IPS-20b (cell line): ENCODE measurements around the gene MARK4.
"Not testable (repeated sequence)": the region's sequence is repeated elsewhere in the genome, so short reads cannot be mapped to it uniquely, and the experiment has no call there.

Experiments
- H3K27ac ChIP-seq: one replicate; pipeline ENCODE4 v1.5.1; 2013; ENCODE audit warnings: low read length
- H3K27me3 ChIP-seq: 2 replicates; pipeline ENCODE4 v1.6.1; 2013; ENCODE audit warnings: mild to moderate bottlenecking, low read length, inconsistent platforms; ENCODE audit not compliant: insufficient read depth
- H3K36me3 ChIP-seq: 2 replicates; pipeline ENCODE4 v1.6.1; 2013; ENCODE audit warnings: low read depth, mild to moderate bottlenecking, inconsistent platforms, low read length, moderate library complexity; ENCODE audit not compliant: insufficient read depth
- H3K4me1 ChIP-seq: 2 replicates; pipeline ENCODE4 v1.6.1; 2013; ENCODE audit warnings: mild to moderate bottlenecking, control low read depth, inconsistent platforms, low read length, moderate library complexity; ENCODE audit not compliant: insufficient read depth
- H3K4me3 ChIP-seq: 2 replicates; pipeline ENCODE4 v1.5.1; 2013; ENCODE audit warnings: mild to moderate bottlenecking, low read length, inconsistent platforms
- H3K9ac ChIP-seq: 2 replicates; pipeline ENCODE4 v1.6.1; 2013; ENCODE audit warnings: low read depth, mild to moderate bottlenecking, inconsistent platforms, low read length, moderate library complexity
- H3K9me3 ChIP-seq: 2 replicates; pipeline ENCODE4 v1.6.1; 2013; ENCODE audit warnings: mild to moderate bottlenecking, low read depth, low read length, inconsistent platforms; ENCODE audit not compliant: insufficient read depth

MARK4 gene

DNA sequence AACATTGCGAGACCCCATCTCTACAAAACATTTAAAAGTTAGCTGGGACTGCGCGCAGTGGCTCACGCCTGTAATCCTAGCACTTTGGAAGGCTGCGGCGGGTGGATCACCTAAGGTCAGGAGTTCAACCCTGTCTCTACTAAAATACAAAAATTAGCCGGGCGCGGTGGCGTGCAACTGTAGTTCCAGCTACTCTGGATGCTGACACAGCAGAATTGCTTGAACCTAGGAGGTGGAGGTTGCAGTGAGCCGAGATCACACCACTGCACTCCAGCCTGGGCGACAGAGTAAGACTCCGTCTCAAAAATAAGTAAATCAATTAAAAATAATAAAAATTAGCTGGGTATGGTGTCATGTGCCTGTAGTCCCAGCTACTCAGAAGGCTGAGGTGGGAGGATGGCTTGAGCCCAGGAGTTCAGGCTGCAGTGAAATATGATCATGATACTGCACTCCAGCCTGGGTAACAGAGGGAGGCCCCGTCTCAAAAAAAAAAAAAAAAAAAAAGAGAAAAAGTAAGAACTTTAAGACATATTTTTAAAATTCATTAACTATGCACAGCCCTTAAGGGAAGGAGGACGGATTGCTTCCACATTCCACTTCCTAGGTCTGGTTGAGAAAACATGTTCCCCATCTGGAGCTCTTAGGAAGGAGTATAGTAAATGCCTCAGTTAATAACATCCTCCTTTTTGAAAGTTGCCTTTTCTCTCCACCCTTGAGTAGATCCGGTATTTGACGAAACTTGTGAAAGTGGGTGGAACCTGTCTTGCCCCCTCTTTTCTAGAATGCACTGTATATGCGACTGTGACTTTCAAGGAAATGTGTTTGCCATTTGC, 31.9 kb upstream of the MARK4 start:
- Histone ChIP-seq H3K9ac (no peak overlapping the region), H3K4me1 (peaks cover 6% of the 10 kb centered on the region; the same call in 1 of the 2 replicates), H3K36me3 (no peaks in the 10 kb centered on the region), H3K27ac (no peak overlapping the region), H3K9me3 (no peaks in the 10 kb centered on the region), H3K4me3 (no peak overlapping the region), H3K27me3 (peaks cover 73% of the 10 kb centered on the region)

DNA sequence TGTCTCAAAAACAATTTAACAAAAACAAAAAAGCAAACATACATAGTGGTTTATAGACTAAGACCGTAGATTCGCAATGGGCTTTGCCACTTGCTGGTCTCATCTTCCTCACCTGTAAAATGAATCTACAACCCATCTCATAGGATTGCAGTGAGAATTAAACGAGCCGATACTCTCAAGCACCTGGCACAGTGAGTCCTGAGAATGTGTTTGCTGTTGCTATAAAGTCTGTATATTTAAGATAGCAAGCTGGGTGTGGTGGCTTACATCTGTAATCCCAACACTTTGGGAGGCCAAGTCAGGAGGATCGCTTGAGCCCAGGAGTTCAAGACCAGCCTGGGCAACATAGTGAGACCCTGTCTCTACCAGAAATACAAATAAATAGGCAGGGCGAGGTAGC, 28.3 kb upstream of the MARK4 start:
- Histone ChIP-seq H3K27ac (no peak overlapping the region), H3K9me3 (no peaks in the 10 kb centered on the region), H3K9ac (no peak overlapping the region), H3K4me3 (no peak overlapping the region), H3K36me3 (no peaks in the 10 kb centered on the region), H3K4me1 (peaks cover 3% of the 10 kb centered on the region; the same call in 1 of the 2 replicates), H3K27me3 (peaks cover 37% of the 10 kb centered on the region)

DNA sequence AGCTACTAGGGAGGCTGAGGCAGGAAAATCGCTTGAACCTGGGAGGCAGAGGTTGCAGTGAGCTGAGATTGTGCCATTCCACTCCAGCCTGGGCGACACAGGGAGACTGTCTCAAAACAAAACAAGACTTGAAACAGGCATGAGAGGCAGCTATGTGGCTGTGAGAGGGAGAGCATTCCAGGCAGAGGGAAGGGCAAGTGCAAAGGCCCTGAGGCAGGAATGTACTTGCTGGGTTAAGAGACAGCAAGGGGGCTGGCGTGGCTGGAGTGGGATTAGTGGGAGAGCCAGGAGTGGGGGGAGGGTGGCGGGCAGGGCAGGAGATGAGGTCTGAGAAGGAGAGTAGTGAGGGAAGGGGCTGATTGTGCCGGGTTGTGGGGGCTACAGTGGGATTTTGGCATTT, 27.2 kb upstream of the MARK4 start:
- no peaks in the 10 kb centered on the region for H3K4me1 ChIP-seq
- peaks cover 26% of the 10 kb centered on the region for H3K27me3 ChIP-seq
- H3K4me3 ChIP-seq: no peak overlapping the region

DNA sequence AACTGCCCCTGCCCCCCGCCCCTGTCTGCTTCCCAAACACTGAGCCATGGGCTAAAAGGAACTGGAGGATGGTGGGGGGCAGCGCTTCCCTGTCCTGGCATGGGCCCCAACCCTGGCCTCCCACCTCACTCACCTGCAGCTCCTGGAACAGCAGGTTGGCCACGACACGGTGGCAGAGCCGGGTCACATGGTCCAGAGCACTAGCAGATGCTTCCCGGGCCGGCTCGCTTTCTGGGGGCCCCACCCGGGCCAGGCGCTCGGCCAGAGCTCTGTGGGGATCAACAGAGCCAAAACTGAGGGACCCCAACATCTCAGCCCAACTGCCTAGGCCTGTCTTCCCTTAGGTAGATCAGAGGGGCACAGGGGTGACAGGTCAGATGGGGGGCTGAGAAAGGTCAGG, 26.4 kb upstream of the MARK4 start:
- Histone ChIP-seq H3K9ac (no peak overlapping the region), H3K27ac (no peak overlapping the region), H3K9me3 (no peaks in the 10 kb centered on the region), H3K4me1 (no peaks in the 10 kb centered on the region), H3K36me3 (no peaks in the 10 kb centered on the region), H3K4me3 (no peak overlapping the region), H3K27me3 (peaks cover 18% of the 10 kb centered on the region; the same call in 1 of the 2 replicates)

More for the DNA sequence above, 27.2 kb upstream of the MARK4 start:
- no peak overlapping the region for H3K27ac ChIP-seq
- no peak overlapping the region for H3K9ac ChIP-seq
- no peaks in the 10 kb centered on the region for H3K36me3 ChIP-seq
- no peaks in the 10 kb centered on the region for H3K9me3 ChIP-seq

DNA sequence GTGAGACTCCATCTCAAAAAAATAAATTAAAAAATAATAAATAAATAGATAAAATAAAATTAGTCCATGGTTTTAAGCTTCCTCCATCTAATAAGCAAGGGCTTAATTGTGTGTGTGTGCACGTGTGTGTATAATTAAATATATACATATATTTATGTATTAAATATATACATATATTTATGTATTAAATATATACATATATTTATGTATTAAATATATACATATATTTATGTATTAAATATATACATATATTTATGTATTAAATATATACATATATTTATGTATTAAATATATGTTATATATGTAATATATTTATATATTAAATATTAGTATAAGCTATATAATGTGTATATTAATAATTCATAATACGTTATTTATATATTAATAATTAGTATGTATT, 22.0 kb upstream of the MARK4 start:
- H3K27ac ChIP-seq, H3K4me1 ChIP-seq, H3K9ac ChIP-seq, H3K4me3 ChIP-seq, H3K9me3 ChIP-seq, H3K36me3 ChIP-seq: not testable (repeated sequence)
- peaks cover 35% of the 10 kb centered on the region for H3K27me3 ChIP-seq

DNA sequence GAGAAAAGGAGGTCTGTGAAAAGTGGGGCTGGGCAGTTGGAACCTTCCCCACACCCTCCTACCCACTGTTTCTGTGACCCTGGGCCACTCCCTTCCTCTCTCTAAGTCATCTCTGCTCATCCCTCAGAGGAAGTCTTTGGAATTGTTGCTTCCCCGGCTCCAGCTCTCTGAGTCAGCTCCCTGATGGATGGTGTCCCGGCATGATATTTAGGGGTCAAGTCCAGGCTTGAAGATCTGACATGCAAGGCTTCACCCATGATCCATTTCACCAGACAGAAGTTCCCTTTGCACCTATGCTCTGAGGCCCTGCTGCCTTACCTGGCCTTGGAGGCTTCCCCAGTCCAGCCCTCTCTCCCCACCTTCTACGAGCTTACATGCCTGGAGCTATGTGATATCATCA, 19.2 kb upstream of the MARK4 start:
- Histone ChIP-seq H3K9me3 (no peaks in the 10 kb centered on the region; the same call in 1 of the 2 replicates), H3K27me3 (peaks cover 61% of the 10 kb centered on the region), H3K9ac (no peak overlapping the region), H3K4me3 (no peak overlapping the region), H3K4me1 (no peaks in the 10 kb centered on the region), H3K36me3 (no peaks in the 10 kb centered on the region), H3K27ac (no peak overlapping the region)

DNA sequence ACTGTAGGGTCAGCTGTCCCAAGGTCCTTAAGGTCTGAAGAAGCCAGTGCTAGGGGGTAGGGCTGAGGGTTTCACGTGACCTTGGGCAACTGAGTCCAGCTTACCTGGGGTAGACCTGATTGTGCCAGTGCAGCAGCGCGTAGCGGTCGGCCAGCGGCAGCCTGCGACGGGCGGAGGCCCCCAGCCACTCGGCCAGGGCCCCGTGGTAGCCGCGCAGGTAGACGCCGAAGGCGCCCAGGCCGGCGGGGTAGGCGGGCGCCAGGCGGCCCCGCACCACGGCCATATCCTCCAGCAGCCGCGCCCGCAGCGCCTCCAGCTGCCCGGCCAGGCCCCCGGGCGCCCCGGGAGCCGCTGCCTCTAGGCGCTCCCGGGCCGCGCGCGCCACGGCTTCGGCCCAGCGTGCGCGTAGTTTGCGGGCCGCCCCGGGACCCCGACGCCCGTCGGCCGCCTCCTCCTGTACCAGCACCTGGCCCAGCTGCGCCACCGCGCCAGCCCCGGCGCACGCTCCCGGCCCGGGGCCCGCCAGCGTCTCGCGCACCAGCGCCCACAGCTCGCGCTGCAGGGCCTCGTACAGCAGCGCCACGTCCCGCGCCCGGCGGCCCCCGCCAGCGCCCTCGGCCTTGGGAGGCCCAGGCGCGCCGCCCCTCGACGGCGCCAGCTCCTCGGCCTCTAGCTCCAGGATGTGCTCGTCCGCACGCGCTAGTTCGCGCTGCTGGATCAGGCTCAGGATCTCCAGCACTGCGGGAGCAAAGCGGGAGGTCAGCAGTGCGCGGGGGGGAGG, 16.8 kb upstream of the MARK4 start:
- Histone ChIP-seq H3K4me3 (no peak overlapping the region), H3K36me3 (no peaks in the 10 kb centered on the region), H3K27me3 (peaks cover 69% of the 10 kb centered on the region), H3K4me1 (no peaks in the 10 kb centered on the region), H3K9me3 (no peaks in the 10 kb centered on the region; the same call in 1 of the 2 replicates), H3K9ac (no peak overlapping the region), H3K27ac (no peak overlapping the region)

DNA sequence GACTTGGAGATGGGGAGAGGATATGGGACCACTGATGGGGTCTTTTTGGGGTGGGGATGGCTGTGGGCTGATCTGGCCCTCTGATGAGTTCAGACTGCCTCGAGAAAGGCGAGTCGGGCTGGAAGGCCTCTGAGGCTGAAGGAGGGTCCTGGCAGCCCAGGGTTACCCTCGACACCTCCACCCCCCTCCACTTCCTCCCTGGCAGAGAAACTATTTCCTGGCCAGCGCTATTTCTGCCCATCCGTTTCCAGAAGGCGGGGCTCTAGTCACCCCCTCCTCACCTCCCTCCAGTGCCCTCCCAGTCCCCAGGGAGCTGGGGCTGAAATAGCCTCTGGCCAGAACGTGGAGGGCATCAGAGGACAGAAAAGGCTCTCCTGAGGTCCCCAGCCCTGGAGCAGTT, 15.6 kb upstream of the MARK4 start:
- Histone ChIP-seq H3K4me3 (no peak overlapping the region; the same call in 1 of the 2 replicates), H3K36me3 (no peaks in the 10 kb centered on the region), H3K9me3 (no peaks in the 10 kb centered on the region; the same call in 1 of the 2 replicates), H3K4me1 (no peaks in the 10 kb centered on the region), H3K27me3 (peaks cover 69% of the 10 kb centered on the region), H3K27ac (no peak overlapping the region), H3K9ac (no peak overlapping the region)

DNA sequence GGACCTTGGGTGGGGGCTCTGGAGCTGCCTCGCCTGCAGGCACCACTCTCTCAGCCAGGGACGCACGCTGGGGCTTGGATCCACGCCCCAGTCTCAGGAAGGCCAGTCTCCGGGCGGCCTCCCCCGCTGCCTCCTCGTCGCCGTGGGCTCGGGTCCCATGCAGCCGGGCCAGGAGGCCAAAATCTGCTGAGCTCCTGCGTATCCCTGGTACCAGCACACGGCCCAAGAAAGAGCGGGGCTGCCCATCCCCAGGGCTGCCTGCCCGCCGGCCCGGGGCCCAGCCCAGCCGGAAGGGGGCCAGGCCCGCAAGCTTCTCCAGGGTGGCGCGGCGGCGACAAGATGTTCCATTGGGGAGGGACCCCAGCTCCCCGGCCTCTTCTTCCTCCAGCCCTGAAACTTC, 12.5 kb upstream of the MARK4 start:
- H3K9ac ChIP-seq: no peak overlapping the region
- H3K27me3 ChIP-seq: peaks cover 39% of the 10 kb centered on the region
- H3K4me1 ChIP-seq: no peaks in the 10 kb centered on the region
- H3K36me3 ChIP-seq: no peaks in the 10 kb centered on the region
- H3K4me3 ChIP-seq: no peak overlapping the region
- no peaks in the 10 kb centered on the region; the same call in 1 of the 2 replicates for H3K9me3 ChIP-seq
- no peak overlapping the region for H3K27ac ChIP-seq

DNA sequence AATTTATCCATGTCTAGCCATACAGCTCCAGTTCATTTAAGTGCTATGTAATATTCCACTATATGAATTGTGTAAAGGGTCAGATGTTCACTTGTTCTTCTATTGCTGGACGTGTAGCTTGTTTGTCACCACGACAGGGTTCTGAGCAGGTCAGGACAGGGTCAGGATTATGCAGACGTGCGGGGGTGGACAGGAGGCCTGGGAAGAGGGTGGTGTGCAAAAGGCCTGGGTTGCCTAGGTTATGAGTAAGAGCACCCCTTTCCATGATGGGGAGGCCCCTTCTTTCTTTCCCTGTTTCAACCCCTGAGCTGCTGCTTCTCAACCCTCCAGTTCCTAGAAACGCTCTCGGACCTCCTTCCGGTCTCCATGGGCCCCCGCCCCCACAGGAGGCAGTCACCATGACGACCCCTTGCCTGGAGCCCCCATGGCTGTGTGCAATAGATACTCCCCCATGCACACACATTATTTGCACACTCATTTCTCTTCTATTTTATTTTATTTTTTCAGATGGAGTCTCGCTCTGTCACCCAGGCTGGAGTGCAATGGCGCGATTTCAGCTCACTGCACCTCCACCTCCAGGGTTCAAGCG, 7.8 kb upstream of the MARK4 start:
- no peak overlapping the region for H3K4me3 ChIP-seq
- H3K9ac ChIP-seq: no peak overlapping the region
- H3K4me1 ChIP-seq: 0 out of 2 replicates have a peak, but pooled peaks cover 2% of the 10 kb centered on the region
- H3K27ac ChIP-seq: no peak overlapping the region
- no peaks in the 10 kb centered on the region for H3K9me3 ChIP-seq
- no peaks in the 10 kb centered on the region for H3K36me3 ChIP-seq
- H3K27me3 ChIP-seq: no peaks in the 10 kb centered on the region; the same call in 1 of the 2 replicates

DNA sequence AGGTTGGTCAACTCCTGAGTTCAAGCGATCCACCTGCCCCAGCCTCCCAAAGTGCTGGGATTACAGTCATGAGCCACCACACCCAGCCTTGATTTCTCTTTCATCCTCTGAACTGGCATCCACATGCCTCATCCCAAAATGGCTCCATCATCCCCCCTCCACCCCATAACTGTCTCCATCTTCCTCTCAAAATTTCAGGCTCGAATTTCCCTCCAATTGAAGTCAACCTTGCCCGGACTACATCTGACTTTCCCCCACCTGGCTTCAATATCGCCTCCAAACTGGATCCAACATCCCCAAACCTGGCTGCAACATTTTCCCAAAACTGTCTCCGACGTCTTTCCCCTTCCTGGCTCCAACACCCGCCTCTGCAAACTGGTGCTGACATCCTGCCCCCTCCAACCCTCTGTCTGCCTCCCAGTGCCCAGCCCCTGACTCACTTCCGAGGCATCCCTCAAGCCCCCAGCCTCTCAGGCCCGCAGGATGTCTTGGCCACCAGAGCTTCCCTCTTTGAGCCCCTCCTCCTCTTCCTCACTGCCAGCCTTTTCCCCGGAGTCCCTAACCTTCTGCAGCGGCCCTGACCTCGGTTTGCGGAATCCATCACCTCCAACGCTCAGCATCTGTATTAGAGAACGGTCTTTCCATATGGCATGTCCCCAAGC, 6.8 kb upstream of the MARK4 start:
- Histone ChIP-seq H3K27me3 (peaks cover 5% of the 10 kb centered on the region), H3K9ac (no peak overlapping the region), H3K27ac (no peak overlapping the region), H3K36me3 (no peaks in the 10 kb centered on the region), H3K4me3 (no peak overlapping the region), H3K9me3 (no peaks in the 10 kb centered on the region), H3K4me1 (0 out of 2 replicates have a peak, but pooled peaks cover 2% of the 10 kb centered on the region)
